KOPT-K1 (cell line): ENCODE data around the gene WWOX.
"Not testable (repeated sequence)": the region's sequence is repeated elsewhere in the genome, so short reads cannot be mapped to it uniquely, and the experiment has no call there.

Source experiments
- H3K27ac ChIP-seq: fragments of 200-600 bp; sonication (generic); 2 replicates; pipeline ENCODE4 v1.5.1; 2016; ENCODE audit warnings: antibody characterized with exemption, mild to moderate bottlenecking, low read depth, low read length; ENCODE audit not compliant: poor library complexity, severe bottlenecking
- H3K36me3 ChIP-seq: fragments of 200-600 bp; sonication (generic); 2 replicates; pipeline ENCODE4 v1.5.1; 2017; ENCODE audit warnings: antibody characterized with exemption, mild to moderate bottlenecking, low read length, moderate library complexity; ENCODE audit not compliant: insufficient read depth
- H3K9me3 ChIP-seq: fragments of 200-600 bp; sonication (generic); 2 replicates; pipeline ENCODE4 v1.5.1; 2017; ENCODE audit warnings: antibody characterized with exemption, low read length, mild to moderate bottlenecking; ENCODE audit not compliant: insufficient read depth, poor library complexity, severe bottlenecking

Gene WWOX

DNA sequence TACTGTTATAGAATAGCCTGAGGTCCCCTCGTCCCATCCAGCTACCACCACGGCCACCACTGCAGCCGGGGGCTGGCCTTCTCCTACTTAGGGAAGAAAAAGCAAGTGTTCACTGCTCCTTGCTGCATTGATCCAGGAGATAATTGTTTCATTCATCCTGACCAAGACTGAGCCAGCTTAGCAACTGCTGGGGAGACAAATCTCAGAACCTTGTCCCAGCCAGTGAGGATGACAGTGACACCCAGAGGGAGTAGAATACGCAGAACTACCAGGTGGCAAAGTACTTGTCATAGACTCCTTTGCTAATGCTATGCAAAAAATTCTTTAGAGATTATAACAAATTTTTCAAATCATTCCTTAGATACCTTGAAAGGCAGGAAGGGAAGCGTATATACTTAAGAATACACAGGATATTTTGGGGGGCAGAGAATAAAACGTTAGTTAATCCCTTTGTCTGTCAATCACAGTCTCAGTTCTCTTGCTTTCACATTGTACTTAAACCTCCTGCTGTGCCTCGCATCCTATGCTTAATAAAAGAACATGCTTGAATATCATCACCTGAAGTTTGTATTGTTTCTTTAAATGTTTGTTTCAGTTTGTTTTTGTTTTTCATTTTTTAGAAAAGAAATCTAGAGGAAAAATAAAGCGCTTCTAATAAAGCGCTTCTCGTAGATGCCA, 1112.8 kb downstream of the WWOX start:
- H3K9me3 ChIP-seq = no peaks in the 10 kb centered on the region
- no peaks in the 10 kb centered on the region for H3K36me3 ChIP-seq
- H3K27ac ChIP-seq = no peak overlapping the region

GRCh38 chr16:79213214-79213613, 1113.8 kb downstream of the WWOX start:
- H3K27ac ChIP-seq = no peak overlapping the region

GRCh38 chr16:79215289-79215688, 1115.8 kb downstream of the WWOX start:
- Histone ChIP-seq H3K27ac (no peak overlapping the region), H3K36me3 (no peaks in the 10 kb centered on the region), H3K9me3 (no peaks in the 10 kb centered on the region)

More at GRCh38 chr16:79213214-79213613, 1113.8 kb downstream of the WWOX start:
- Histone ChIP-seq H3K36me3 (no peaks in the 10 kb centered on the region), H3K9me3 (no peaks in the 10 kb centered on the region)

DNA sequence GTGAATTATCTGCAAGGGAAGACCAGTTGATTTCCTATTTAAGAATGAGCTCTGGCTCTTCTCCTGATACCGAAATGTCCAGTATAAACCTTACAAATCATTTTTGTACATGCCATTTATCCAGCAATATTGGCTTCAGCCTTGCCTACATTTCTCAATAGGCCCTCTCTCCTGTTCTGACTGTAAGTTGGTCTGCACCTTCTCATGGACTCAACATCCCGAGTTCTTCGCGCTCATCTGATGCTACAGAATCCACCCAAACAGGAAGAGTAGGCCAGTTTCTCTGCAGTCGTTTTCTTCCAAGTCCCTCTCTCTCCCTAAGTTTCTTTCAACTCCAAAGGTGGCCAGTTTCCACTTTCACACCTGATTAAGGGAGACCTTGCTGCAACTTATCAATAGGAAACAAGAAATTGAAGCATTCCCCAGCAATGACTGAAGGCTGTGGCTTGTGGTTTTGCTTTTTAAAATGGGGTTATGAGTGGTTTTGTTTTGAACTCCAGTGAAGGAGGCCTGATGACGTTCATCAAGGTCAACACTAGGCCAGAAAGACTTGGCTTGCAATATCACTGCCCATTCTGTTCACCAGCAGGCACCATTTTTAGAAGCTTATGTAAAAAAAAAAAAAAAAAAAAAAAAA, 1118.0 kb downstream of the WWOX start:
- Histone ChIP-seq H3K36me3 (no peaks in the 10 kb centered on the region), H3K27ac (no peak overlapping the region), H3K9me3 (no peaks in the 10 kb centered on the region)

DNA sequence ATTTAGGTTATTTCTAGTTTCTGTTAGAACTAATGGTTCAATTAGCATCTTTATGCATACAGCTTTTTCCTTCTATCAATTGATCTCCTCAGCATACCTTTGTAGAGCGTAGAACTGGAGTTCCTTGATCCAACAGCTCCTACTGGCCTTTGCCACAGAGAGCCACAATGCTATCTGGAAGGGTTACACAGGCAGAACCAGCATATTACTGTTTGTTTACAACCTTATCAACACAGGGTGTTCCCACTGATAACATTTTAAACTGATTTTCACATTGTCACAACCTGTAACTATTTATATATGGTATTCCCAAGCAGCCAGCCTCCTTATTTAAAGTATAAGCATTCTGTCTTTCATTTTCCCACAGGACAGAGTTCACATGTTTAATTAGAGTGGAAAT, 1118.9 kb downstream of the WWOX start:
- Histone ChIP-seq H3K9me3 (no peaks in the 10 kb centered on the region), H3K27ac (no peak overlapping the region), H3K36me3 (no peaks in the 10 kb centered on the region)

DNA sequence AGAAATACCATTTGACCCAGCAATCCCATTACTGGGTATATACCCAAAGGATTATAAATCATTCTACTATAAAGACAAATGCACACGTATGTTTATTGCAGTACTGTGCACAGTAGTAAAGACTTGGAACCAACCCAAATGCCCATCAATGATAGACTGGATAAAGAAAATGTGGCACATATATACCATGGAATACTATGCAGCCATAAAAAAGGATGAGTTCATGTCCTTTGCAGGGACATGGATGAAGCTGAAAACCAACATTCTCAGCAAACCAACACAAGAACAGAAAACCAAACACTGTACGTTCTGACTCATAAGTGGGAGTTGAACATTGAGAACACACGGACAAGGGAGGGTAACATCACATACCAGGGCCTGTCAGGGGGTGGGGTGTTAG, 1126.5 kb downstream of the WWOX start:
- H3K36me3 ChIP-seq, H3K9me3 ChIP-seq: not testable (repeated sequence)

DNA sequence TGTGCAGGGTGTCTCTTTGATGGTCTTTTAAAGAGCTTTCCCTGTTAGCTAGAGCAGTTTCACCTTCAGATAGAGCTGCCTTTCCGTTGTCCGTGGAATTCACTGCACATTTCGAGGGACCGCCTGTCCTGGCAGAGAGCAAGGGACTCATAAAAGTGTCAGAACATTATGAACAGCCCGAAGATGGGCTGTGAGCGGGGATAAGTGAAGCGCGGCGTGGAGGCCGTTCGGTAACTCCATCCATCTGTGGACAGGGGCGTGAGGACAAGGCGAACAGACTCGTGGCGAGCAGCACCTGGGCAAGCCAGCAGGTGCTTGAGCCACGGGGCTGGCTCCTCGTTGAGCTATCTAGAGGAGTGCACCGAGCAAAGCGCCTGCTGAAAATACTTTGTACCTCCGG, 1129.9 kb downstream of the WWOX start:
- H3K36me3 ChIP-seq = no peaks in the 10 kb centered on the region
- no peak overlapping the region for H3K27ac ChIP-seq

More for the DNA sequence above, 1126.5 kb downstream of the WWOX start:
- H3K27ac ChIP-seq = not testable (repeated sequence)

DNA sequence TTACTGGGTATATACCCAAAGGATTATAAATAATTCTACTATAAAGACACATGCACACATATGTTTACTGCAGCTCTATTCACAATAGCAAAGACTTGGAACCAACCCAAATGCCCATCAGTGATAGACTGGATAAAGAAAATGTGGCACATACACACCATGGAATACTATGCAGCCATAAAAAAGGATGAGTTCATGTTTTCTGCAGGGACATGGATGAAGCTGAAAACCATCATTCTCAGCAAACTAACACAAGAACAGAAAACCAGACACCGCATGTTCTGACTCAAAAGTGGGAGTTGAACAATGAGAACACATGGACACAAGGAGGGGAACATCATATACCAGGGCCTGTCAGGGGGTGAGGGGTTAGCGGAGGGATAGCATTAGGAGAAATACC, 1146.2 kb downstream of the WWOX start:
- not testable (repeated sequence) for H3K27ac ChIP-seq, H3K9me3 ChIP-seq, H3K36me3 ChIP-seq

More for the DNA sequence above, 1129.9 kb downstream of the WWOX start:
- H3K9me3 ChIP-seq = no peaks in the 10 kb centered on the region

GRCh38 chr16:79247386-79247785, 1147.9 kb downstream of the WWOX start:
- Histone ChIP-seq H3K27ac (no peak overlapping the region), H3K36me3 (no peaks in the 10 kb centered on the region), H3K9me3 (no peaks in the 10 kb centered on the region)

- Histone ChIP-seq H3K9me3 (no peaks in the 10 kb centered on the region), H3K36me3 (no peaks in the 10 kb centered on the region), H3K27ac (no peak overlapping the region)
Measured at GRCh38 chr16:79248351-79248750, 1148.9 kb downstream of the WWOX start.

GRCh38 chr16:79250502-79251098, 1151.1 kb downstream of the WWOX start:
- H3K9me3 ChIP-seq = no peaks in the 10 kb centered on the region
- H3K36me3 ChIP-seq = no peaks in the 10 kb centered on the region
- H3K27ac ChIP-seq = no peak overlapping the region

DNA sequence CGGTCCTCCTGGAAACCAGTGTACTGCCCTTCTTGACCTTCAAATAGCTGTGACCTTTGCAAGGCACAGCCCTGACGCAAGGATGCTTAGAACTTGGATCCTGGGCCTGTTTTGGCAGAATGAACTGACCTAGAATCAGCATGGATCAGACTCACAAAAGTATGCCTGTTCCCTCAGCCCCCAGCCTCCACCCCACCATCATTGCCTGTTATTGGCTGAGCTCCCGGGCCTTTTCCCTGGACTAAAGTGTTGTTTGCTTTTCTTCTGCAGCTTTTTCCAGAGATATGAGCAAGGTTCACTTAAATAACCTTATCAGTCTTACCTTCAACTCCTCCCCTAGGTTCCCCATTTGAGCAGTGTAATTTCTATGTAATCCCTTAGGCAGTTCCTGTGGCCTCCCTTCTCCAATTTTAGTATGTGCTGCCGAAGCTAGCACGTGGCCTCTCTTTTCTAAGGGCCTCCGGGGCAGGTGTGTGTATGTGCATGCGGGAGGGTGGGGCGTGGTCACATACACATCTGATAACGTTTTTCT, 1153.7 kb downstream of the WWOX start:
- no peaks in the 10 kb centered on the region for H3K9me3 ChIP-seq
- no peaks in the 10 kb centered on the region for H3K36me3 ChIP-seq
- H3K27ac ChIP-seq = no peak overlapping the region

DNA sequence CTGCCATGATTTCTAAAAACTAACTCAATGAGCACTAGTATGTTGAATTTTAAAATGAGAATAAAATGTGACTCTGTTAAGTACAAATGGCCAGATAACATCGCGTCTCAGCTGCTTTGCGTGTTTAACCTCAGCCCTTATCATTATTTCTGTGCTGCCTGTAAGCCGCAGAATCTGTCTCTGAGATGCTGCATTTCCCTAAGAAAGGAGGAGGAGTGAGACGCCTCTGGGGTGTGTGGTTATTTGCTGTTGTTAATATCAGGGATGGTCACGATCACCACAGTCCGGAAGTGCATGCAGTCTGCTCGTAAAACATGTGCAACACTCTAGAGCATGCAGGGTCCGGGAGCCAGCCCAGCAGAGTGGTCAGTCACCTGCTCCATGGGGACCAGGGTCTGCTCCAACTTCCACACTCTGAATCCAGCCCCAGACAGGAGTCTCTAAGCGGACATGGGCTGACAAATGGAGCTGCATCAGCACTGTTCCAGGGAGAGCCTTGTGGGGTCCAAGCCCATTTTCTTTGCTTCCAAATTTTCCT, 1158.6 kb downstream of the WWOX start:
- no peaks in the 10 kb centered on the region for H3K9me3 ChIP-seq
- H3K36me3 ChIP-seq = no peaks in the 10 kb centered on the region
- no peak overlapping the region for H3K27ac ChIP-seq

- H3K36me3 ChIP-seq, H3K9me3 ChIP-seq, H3K27ac ChIP-seq: not testable (repeated sequence)
Measured at GRCh38 chr16:79260890-79261289, 1161.4 kb downstream of the WWOX start.

DNA sequence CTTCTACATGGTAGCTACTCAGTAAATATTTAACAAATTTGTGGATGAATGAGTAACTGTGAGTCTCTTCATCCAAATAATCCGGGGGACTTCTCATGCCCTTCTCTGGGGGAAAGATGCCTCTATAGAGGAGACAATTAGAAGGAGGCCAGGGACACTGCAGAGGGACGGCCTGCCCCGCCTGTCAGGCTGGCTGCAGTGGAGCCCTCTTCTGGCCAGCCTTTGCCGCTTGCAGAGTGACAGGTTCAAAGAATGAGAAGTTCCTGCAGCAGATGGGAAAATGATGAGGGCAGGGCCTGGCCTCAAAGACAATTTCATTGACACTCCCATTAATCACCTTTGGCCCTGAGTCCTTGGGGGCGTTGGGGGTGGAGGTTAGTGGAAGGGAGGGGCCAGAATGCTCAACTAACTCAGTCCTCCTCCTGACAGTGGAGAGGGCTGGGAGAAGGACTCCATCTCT, 1162.1 kb downstream of the WWOX start:
- peaks cover 3% of the 10 kb centered on the region for H3K9me3 ChIP-seq
- no peaks in the 10 kb centered on the region for H3K36me3 ChIP-seq
- H3K27ac ChIP-seq = no peak overlapping the region
